ENCODE results near the gene WDR45.

WDR45 gene

GRCh38 chrX:49042581-49043219, 37.0 kb downstream of the WDR45 start:
- DNase-seq, result no peak

GRCh38 chrX:49041744-49042580, 37.7 kb downstream of the WDR45 start:
- DNase-seq, result no peak

GRCh38 chrX:49040376-49040955, 39.2 kb downstream of the WDR45 start:
- no peak for DNase-seq

GRCh38 chrX:49039598-49040375, 39.9 kb downstream of the WDR45 start:
- DNase-seq, result no peak

- no peak for DNase-seq
These were observed 41.7 kb downstream of the WDR45 start for GRCh38 chrX:49037883-49038475.

- no peak for DNase-seq
These were observed 49.4 kb downstream of the WDR45 start for GRCh38 chrX:49030283-49030682.

GRCh38 chrX:49029876-49030275, 49.8 kb downstream of the WDR45 start:
- no peak for DNase-seq
